ENCODE measurements around the gene ZFP36.
"Not testable (repeated sequence)": the region's sequence is repeated elsewhere in the genome, so short reads cannot be mapped to it uniquely, and the experiment has no call there.

ZFP36 gene, protein sequence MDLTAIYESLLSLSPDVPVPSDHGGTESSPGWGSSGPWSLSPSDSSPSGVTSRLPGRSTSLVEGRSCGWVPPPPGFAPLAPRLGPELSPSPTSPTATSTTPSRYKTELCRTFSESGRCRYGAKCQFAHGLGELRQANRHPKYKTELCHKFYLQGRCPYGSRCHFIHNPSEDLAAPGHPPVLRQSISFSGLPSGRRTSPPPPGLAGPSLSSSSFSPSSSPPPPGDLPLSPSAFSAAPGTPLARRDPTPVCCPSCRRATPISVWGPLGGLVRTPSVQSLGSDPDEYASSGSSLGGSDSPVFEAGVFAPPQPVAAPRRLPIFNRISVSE

DNA sequence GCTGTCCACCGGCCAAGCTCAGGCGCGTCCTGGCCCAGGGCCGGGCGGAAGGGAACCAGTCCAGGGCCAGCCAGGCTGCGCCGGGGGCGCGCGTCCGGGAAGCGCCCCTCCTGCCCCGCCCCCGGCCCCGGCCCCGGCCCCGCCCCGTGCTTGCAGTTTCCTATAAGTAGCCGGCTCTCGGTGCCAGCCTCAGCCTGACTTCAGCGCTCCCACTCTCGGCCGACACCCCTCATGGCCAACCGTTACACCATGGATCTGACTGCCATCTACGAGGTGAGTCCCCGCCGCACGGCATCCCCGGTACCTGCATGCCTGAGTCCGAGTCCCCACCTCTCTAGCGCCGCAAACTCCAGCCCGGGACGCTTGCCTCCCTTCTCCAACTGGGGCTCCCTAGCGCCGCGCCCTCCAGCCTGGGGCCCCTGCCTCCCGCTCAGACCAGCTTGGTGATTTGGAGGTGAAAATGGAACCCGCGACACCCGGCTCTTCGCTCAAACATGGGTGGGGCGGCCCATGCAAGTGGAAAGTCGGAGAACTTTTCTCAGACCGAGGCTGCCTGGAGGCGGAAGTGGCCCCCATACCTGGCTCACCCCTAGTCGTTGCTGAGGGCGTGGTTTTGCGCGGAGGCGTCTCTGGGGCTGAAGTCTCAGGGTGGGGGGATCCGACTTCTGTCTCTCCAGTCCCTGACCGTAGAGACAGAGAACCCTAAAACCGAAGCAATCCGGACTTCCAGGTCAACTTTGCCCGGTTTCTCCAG is at the start of gene ZFP36:
Gene ZFP36, plus strand, starts transcription at position 192 of the 754 bp plus-strand sequence. Its CDS starts 58 bp downstream, at position 250.
- peak; percentile 50 for DNase-seq

DNA sequence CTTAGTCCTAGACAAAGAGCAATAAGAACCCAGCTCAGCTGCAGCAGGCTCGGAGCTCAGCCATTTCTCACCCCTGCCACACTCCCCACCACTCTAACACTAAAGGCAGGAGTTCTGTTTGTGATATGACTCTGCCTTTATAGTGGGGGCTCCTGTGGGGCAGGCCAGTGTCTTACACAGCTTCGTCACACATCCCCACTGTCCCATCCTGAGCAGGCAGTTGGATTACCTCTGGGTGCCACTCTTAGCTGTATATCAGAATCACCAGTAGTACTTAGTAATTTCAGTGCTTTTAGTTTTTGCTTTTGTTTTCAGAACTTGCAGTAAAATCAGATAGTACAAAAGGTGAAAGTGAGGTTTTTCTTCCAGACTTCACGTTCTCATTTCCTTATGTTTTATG is 47.6 kb upstream of the ZFP36 start:
- DNase-seq, result no peak

DNA sequence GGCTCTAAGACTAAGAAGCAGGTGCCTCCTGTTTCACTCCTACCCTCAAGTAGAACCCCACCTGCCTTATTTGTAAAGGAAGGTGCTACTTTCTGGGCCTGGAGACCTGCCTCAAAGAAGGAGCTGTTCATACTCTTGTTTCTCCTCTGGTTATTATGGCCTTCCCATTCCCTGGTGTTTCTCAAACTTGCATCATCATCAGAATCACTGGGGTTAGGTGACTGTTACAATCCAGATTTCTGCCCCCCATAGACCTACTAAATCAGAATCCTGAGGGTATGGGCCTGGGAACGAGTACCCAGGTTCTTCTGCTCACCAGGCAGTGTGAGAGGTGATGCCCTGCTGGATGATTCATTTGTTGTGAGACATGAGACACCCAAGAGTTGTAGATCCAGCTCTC is 46.0 kb upstream of the ZFP36 start:
- no peak for DNase-seq

DNA sequence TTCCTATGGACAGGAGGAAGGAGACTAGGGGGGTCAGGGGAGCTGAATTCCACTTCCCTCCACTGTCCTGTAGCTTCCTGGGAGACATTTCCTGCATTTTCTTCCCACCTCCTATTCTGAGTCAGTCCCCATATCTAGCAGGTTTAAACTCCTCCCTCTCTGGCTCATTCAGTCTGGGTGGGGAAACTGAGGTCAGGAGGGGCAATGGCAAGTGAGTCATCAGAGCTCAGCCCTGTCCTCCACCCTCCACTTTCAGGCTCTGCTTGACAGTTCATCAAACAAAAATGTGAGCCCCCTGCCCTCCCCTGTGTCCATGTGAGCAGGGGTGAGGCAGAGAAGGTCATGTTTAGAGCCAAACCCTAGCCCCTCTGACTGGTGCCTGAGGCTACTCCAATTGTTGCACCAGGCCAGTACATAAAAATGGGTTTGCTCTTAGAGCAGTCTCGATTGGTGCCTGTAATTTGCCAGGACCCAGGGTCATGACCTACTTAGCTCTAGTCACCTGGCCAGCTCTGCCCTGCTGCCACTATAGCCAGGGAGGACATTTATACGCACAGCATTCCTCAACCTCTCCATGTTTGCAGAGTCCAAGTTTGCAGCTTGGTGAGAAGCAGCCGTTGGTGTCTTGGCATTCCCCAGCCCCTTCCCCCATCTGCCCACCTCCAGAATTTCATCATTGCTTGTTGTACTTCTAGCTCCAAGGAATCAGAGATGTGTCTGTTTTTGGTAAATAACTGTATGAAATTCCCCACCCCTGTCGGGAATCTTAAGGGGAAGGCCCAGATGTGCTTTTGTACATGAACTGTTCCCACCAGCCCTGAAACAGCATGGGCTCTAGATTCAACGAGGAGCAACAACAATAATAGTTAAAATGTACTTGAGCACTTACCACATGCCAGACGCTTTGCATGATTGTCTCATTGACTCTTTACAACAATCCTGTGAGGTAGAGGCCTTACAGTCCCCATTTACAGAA is 43.7 kb upstream of the ZFP36 start:
- no peak for DNase-seq

DNA sequence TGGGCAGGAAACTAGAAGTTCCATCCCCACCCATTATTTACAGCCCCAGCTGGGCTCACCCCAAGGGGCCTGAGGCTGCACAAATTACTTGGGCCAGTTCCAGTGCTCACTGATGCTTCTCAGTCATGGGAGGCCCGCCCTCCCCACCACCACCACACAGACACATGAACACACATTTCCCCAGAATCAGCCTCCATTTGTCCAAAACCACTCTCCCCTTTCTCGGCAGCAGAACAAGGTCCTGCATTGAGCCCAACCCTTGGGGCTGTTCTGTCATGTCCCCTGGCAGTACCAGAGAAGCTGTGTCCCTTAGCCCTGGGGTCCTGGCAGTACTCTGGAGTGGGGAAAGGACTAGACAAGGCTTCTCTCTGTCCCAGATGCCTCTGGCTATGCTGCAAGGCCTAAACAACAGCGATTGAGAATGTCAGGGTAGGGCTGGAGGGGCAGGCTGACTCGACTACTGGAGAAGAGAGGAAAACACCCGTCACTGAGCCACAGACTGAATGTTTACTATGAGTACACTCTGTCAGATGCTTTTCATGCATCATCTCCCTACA is 42.7 kb upstream of the ZFP36 start:
- no peak for DNase-seq

DNA sequence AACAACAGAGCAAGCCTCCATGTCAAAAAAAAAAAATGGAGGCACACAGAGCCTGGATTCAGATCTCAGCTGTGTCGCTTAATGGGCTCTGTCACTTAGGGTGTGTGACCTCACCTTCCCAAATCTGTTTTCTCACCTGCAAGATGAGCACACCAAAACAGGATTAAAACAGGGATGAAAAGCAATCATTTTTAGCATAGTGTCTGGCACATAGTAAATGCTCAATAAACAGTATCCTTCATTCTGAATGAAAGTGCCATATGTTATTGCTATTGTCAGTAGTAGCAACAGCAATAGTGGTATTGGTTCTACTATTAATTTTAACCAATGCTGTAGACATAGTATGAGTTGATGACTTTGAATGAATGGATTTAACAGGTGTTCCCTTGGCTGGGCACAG is 41.1 kb upstream of the ZFP36 start:
- no peak for DNase-seq

DNA sequence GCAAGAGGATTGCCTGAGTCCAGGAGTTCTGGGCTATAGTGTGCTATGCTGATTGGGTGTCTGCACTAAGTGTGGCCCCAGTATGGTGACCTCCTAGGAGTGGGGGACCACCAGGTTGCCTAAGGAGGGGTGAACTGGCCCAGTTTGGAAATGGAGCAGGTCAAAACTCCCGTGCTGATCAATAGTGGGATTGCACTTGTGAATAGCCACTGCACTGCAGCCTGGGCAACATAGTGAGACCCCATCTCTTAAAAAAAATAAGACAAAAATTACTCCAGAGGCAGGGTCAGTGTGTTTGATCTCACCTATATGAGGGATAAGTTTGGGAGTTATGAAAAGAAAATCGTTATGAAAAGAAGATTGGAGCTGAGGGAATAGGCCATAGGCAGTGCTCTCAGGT is 37.4 kb upstream of the ZFP36 start:
- no peak for DNase-seq

DNA sequence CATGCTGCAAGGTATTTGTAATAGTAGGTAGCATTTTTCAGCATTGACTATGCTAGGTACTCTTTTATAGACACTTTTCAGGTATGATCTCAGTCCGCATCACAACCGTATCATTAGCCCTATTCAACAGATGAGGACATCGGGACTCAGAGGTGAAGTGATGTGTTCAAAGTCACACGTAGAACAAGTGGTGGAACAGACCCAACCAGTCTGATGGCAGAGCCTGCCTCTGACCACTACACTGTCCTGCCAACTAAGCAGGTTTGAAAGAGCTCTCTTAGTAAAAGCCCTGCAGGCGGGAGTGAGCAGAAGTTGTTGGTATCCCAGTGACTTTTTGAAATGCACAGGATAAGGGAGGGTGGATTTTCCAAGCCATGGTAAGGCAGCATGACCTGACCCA is 35.9 kb upstream of the ZFP36 start:
- no peak for DNase-seq

DNA sequence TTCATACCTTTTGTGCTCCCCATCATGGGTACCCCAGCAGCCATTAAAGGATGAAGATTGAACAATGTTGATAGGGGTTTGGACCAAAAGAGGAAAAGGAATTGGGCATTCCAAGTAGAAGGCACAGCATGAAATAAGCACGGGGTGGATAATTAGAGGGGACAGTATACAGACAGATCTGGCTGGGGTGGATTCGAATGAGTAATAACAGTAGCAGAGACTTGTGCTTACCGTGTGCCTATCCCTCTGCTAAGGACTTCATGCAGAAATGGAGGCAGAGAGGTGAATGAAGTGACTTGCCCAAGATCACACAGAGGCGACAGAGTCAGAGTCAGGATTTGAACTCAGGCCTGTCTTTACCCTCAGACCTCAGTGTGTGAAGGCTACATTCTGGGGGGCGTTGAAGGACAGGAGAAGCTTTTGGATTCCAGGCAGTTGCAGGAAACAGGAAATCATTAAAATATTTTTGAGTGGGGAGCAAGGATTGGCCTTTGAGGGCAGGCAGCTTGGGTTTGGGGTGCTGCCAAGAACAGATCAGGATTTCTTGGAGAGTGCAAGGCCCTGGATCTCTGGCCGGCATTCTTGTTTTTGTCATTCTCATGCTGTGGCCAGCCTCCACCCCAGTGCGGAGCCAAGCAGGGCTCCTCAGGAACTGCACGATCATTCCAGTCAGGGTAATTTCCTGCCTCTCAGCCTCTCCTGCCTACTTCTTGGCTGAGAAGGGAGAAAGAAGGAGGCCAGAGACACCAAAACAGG is 34.4 kb upstream of the ZFP36 start:
- DNase-seq, result no peak

DNA sequence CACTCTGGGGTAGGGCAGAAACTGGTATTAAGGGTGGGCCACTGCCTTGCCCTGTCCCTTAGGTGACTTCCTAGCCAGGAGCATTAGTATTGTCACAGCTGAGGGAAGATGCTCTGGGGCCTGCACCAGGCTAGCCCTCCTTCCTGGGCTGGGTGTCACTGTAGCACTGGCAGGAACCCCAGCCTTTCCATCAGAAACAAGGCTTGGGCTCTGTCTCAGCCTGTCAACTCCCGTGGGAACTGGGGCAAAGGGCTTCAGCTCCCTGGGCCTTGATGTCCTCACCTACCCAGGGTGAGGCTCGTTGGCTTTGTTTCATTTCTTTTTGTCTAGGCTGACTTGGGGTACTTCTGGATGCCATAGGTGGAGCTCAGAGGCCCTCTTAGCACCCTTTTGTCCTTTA is 33.7 kb upstream of the ZFP36 start:
- DNase-seq, result no peak

DNA sequence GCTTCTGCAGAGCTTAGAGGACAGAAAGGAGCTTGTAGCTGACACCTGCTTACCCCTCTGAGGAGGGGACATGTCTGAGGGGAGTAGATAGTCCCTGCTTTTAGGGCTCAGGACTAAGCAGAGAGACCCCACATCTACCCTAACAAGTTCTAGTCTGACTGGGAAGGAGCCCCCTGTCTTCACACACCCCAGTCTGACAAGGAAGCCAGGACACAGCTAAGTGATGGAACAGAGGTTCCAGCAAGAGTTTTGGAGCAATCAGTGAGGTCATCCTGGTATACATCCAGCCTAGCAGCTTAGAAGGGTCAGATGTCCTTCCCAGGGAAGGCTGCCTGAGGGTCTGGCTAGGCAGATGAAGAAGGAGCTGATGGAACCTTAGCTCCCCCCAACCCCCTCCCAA is 30.7 kb upstream of the ZFP36 start:
- no peak for DNase-seq

DNA sequence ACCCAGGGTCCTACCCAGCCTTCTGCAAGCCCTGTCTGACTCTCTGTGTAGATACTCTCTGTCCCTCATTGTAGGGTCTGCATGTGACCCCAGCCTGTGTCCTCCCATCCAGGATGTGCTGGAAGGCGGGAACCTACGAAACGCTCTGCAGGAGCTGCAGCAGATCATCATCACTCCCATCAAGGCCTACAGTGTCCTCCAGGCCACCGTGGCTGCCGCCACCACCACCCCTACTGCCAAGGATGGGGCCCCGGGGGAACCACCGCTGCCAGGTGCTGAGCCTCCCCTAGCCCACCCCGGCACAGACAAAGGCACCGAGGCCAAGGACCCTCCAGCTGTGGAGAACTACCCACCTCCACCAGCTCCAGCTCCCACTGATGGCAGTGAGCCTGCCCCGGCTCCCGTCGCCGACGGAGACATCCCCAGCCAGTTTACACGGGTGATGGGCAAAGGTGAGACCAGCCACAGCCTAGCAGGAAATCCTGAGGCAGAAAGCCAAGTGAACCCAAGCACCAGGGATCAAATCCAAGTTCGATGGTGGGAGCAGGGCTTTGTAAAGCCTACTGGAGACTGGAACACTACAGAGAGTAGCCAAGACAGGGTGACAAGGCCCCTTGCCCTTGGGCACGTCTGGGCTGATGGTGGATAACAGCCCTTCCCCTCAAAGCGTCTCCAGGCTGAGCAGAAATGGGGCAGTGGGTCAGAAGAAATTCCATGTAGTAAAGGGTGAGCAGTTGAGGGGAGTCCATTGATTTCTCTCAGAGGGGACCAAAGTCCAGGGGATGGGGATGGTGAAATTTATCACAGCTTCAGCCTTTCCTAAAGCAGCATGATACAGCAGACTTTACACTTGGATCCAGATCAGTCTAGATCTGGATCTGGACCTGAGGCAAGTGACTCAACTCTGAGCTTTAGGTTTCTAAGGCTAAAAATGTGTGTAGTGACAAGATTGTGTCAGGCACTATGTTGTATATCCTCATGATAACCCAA is 29.0 kb upstream of the ZFP36 start:
- DNase-seq, result no peak

DNA sequence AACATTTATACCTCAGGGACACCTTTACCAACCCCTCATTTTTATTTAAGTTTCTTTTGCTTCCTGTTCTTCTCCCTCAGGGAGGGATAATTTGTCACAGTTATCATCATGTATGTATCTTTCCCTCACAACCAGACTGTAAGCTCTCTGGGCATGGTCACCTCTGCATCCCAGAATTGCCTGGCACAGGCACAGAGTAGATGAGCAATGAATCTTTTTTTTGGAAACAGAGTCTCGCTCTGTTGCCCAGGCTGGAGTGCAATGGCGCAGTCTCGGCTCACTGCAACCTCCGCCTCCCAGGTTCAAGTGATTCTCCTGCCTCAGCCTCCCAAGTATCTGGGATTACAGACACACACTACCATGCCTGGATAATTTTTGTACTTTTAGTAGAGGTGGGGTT is 27.3 kb upstream of the ZFP36 start:
- DNase-seq, result not testable (repeated sequence)

DNA sequence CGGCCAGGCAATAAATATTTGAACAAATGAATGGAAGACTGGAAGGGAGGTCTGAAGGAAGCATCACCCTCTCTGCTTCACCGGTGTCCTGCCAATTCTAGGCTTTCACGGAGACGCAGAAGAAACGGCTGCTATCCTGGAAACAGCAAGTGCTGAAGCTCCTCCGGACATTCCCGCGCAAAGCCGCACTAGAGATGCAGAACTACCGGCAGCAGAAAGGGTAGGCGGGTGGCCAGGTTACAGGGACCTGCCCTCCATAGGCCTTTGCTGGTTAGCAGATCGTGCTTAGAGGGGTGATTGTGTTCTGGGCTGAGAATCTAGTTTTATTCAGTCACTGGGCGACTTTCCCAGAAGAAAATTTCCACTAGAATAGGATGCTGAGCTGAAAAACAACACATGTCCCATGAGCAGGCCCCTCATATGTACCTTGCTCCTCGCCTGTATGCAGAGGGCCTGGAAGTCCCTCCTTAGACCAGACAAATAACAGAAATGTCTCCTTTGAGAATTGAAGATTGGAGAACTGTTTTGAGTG is 26.7 kb upstream of the ZFP36 start:
- DNase-seq, result no peak

DNA sequence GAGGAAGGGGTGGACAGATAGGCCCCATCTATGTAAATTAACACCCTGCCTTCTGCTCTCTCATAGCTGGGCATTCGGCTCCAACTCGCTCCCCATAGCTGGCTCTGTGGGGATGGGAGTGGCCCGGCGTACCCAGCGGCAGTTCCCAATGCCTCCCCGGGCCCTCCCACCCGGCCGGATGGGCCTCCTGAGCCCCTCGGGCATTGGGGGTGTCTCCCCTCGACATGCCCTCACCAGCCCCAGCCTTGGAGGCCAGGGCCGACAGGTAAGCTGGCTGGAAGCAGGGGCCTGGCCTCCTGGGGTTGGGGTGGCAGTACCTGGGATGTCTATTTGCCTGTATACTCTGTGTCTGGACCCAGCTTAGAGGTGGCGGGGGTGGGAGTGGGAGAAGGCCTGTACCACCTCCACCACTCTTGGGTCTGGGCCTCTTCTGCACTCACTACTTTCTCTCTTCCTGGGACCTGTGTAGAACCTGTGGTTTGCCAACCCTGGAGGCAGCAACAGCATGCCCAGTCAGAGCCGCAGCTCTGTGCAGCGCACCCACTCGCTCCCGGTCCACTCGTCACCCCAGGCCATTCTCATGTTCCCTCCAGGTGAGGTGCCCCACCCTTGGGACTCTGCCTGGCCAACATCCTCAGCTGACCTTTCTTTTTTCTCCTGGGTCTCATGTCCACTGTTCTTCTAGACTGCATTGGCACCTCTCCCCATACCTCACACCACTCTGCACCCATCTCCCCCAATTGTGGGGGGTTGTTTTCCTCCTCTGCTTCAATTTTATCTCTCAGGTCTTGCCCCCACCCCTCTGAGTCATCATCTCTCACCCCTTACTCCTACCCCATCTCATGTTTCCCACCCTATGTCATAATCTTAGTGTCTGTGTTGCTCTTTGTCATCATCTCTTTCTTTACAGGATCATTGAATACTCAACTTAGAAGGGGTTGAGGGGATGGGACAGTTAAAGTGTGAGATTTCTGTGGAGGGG is 25.8 kb upstream of the ZFP36 start:
- no peak for DNase-seq

DNA sequence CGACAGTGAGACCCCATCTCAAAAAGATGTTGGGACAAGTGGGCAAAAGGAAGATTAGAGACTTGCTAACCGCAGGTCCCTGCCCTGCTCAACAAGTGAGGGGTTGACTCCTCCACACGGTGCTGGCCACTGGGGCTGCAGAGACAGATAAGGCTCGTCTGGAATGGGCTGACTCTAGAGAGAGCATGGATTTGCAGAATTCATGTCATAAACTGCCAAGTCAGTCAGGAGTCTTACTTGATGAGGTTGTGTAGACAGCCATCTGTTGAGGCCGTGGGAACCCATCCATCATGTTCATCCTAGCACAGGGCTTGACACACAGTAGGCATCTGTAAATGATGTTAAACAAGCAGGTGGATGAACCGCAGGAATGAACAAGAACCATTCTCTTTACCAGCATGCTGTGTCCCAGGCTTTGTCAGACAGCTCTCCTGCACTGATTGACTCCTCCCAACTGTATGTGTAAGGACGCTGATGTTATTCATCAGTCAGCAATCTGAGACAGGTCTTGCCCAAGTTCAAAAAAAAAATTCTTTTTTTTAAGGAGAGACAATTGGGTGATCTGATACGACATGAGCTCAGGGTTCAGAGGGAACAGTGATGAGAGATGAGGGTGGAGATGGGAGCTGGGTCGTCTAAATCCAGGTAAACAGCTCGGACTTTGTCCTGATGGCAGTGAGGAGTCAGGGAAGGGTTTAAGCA is 24.6 kb upstream of the ZFP36 start:
- DNase-seq, result no peak

DNA sequence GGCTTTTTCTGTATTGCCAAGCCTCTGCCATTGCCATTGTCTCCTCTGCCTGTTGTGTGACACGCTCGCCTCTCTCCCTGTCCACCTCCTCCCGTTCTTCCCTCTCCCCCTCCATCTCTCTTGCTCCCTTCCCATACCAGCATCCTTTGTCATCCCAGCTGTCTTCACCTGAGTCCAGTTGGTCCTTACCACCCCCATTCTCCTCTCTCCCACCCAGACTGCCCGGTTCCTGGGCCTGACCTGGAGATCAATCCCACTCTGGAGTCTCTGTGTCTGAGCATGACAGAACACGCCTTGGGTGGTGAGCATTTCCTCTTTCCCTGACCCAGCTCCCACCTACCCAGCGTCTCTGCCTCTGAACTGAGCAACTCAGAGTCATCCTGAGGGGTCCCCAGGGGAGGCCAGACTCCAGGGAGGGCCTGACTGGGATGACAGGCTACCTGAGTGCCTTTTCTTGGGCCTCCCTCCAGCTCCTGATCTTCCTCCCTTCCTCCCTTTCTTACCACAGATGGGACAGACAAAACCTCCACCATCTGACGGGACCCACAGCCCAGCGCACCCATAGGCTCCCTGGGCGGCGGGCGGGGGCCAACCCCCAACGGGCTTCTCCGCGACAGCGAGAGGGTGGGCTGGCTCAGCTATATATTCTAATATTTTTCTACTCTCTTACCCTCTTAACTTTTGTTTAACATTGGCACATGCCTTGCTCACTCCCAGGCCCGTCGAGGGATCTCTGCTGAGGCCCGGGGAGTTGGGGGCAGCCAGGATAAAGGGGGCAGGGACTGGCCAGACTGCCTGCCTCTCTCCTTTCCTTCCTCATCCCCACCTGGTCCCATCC is 23.4 kb upstream of the ZFP36 start:
- no peak for DNase-seq

Data from NCI-H774 (cell line).